ENCODE measurements around the gene MAD1L1. TPM values are rescaled to one million over a fixed set of nuclear protein-coding genes. Genes with fewer than 3 reads are reported as not detected.

Gene MAD1L1
- total RNA-seq, 1 experiment from 2014 or later, result 38.5 TPM

DNA sequence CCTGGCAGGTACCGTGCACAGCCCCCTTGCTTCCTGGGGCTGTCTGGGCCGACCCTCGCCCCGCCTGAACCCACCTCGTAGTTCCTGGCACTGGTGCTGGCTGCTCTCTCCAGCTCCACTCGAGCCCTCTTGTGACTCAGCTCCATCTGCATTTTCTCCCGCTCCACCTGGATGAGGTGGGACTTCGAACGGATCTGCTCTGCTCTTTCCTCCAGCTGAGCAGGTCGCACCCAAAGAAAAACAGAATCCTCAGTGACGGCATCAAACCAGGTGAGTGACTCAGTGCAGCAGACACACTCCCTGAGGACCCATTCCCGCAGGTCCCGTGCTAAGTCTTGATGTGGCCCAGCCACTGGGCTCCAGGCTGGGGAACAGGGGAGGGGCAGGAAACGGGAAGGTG is 7.4 kb downstream of the MAD1L1 start:
- H2AFZ ChIP-seq (ENCODE audit: low read depth, low read length, poor library complexity, severe bottlenecking), result no peak overlapping the region
- no peaks in the 10 kb centered on the region for H3K9me2 ChIP-seq (ENCODE audit: insufficient read depth)
- CTCF ChIA-PET, result no interaction called here
- no peak overlapping the region for H3K27ac ChIP-seq (ENCODE audit: low read depth, low read length)
- ATAC-seq (peak; percentile 30; the same call in 1 of the 2 replicates), DNase-seq (ENCODE audit: low read depth, low spot score) (no peak)
- H3K4me3 ChIP-seq (replicated peaks in 1 of 2; ENCODE audit: low read depth in 1 of 2, low read length in 2 of 2), result no peak overlapping the region
- TF ChIP-seq FOSL1 (IDR thresholded peaks at IDR 0.05; ENCODE audit: low read depth), result no peak
- TF ChIP-seq, protein P1, sequence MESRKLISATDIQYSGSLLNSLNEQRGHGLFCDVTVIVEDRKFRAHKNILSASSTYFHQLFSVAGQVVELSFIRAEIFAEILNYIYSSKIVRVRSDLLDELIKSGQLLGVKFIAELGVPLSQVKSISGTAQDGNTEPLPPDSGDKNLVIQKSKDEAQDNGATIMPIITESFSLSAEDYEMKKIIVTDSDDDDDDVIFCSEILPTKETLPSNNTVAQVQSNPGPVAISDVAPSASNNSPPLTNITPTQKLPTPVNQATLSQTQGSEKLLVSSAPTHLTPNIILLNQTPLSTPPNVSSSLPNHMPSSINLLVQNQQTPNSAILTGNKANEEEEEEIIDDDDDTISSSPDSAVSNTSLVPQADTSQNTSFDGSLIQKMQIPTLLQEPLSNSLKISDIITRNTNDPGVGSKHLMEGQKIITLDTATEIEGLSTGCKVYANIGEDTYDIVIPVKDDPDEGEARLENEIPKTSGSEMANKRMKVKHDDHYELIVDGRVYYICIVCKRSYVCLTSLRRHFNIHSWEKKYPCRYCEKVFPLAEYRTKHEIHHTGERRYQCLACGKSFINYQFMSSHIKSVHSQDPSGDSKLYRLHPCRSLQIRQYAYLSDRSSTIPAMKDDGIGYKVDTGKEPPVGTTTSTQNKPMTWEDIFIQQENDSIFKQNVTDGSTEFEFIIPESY (IDR thresholded peaks at IDR 0.05; ENCODE audit: extremely low read depth, insufficient replicate concordance, low read length), result no peak
- TF ChIP-seq SP1 (IDR thresholded peaks at IDR 0.05; ENCODE audit: low read depth), result no peak
- no peak for TF ChIP-seq POLR2A (IDR thresholded peaks at IDR 0.05; ENCODE audit: borderline replicate concordance, extremely low read depth, insufficient read depth, insufficient read length)
- TF ChIP-seq YY1 (IDR thresholded peaks at IDR 0.05; ENCODE audit: extremely low read depth, insufficient replicate concordance, low read depth, low read length), result no peak
- no peak for TF ChIP-seq ELF1 (IDR thresholded peaks at IDR 0.05; ENCODE audit: borderline replicate concordance, low read depth)
- TF ChIP-seq RAD21 (IDR thresholded peaks at IDR 0.05; ENCODE audit: low read depth), result no peak
- no peak for TF ChIP-seq JUND (IDR thresholded peaks at IDR 0.05)
- TF ChIP-seq, protein P2, sequence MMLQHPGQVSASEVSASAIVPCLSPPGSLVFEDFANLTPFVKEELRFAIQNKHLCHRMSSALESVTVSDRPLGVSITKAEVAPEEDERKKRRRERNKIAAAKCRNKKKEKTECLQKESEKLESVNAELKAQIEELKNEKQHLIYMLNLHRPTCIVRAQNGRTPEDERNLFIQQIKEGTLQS (IDR thresholded peaks at IDR 0.05), result no peak
- no peak for TF ChIP-seq EZH2phosphoT487 (IDR thresholded peaks at IDR 0.05; ENCODE audit: borderline replicate concordance)
- TF ChIP-seq, protein P3, sequence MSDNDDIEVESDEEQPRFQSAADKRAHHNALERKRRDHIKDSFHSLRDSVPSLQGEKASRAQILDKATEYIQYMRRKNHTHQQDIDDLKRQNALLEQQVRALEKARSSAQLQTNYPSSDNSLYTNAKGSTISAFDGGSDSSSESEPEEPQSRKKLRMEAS (IDR thresholded peaks at IDR 0.05), result no peak
- TF ChIP-seq ZFX (IDR thresholded peaks at IDR 0.05), result no peak
- peaks cover 5 to 27% of the 10 kb centered on the region in 2 experiments; a peak in 3 of 4 replicates for H3K36me3 ChIP-seq (ENCODE audit: control insufficient read depth in 1 of 2, insufficient read depth in 2 of 2, low read length in 2 of 2)
- no peaks in the 10 kb centered on the region for H4K20me1 ChIP-seq (ENCODE audit: insufficient read depth)
- H3K4me2 ChIP-seq (ENCODE audit: low read length), result peak overlapping the region; percentile 35
- BruUV-seq (replicated peaks), result no TSS peak
- intact Hi-C loops (cut with micrococcal nuclease), result no loop called here
- H3K4me1 ChIP-seq (ENCODE audit: control insufficient read depth in 1 of 2, insufficient read depth in 2 of 2, low read length in 2 of 2), result peaks cover 0 to 17% of the 10 kb centered on the region in 2 experiments; a peak in 2 of 4 replicates
- H3K9ac ChIP-seq (ENCODE audit: low read length), result no peak overlapping the region
- H3K27me3 ChIP-seq (ENCODE audit: insufficient read depth, low read length), result no peaks in the 10 kb centered on the region
- RAD21 ChIA-PET (ENCODE audit: low non-redundant PET in 1 of 2, low total read pairs in 2 of 2, uncharacterized antibody in 2 of 2, unreplicated experiment in 2 of 2), result no interaction called here
- POLR2A ChIA-PET, result no interaction called here
- H3K79me2 ChIP-seq (ENCODE audit: insufficient read depth, low read length), result peaks cover 62% of the 10 kb centered on the region
- no peaks in the 10 kb centered on the region for H3K9me3 ChIP-seq (ENCODE audit: control insufficient read depth in 1 of 2, insufficient read depth in 1 of 2, low read depth in 1 of 2, low read length in 2 of 2)
